Measurements from ENCODE around the gene ELMOD1.
"Not testable (repeated sequence)": the region's sequence is repeated elsewhere in the genome, so short reads cannot be mapped to it uniquely, and the experiment has no call there.

ELMOD1 gene

GRCh38 chr11:107590460-107591377 lies at the start of gene ELMOD1:
TSS of gene ELMOD1 (plus strand) at chr11:107591147. CDS start at chr11:107618190, 27,043 bp downstream.
- in situ Hi-C loops (cut with MboI; ENCODE audit: low sequenced_read_pairs): no loop called here

- in situ Hi-C loops (cut with MboI; ENCODE audit: low sequenced_read_pairs): no loop called here
These were observed 45.8 kb upstream of the ELMOD1 start for GRCh38 chr11:107545101-107545514.

GRCh38 chr11:107547961-107548360 lies 43.0 kb upstream of the ELMOD1 start:
- in situ Hi-C loops (cut with MboI; ENCODE audit: low sequenced_read_pairs): no loop called here

DNA sequence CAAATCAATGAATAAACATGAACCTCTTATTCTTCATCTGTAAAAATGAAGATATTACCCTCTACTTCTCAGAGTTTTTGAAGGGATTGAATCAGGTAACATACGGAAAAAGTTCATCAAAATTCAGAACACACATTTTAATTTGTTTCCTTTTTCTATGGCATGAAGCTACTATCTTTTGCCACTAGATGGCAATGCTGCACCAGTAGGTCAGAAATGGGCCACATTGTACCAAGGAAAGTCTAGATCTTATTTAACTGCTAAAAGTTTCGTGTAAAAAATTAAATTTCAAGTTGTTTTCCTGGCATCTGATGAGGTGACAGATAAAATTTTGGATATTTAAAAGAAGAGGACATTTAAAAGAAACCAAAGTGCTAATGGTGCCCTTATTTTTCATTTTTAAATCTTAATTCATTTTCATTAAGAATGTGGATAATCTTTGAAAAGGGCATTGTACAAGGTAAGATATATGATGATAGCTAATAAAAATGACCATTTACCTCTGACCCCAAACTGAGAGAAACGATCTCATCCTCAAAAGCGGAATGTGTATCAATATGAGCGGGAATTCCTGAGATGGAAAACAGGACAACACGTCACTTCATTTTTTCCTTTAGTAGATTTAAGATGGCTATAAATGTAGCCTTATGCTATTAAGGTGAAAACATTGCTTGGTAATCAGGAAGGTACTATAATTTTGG lies 41.5 kb upstream of the ELMOD1 start:
- in situ Hi-C loops (cut with MboI; ENCODE audit: low sequenced_read_pairs): no loop called here

- in situ Hi-C loops (cut with MboI; ENCODE audit: low sequenced_read_pairs): loop anchor here (10.0 kb wide), 1 partner anchor 135 kb away; no protein-coding TSS in a partner anchor
These were observed 41.0 kb upstream of the ELMOD1 start for GRCh38 chr11:107549954-107550285.

DNA sequence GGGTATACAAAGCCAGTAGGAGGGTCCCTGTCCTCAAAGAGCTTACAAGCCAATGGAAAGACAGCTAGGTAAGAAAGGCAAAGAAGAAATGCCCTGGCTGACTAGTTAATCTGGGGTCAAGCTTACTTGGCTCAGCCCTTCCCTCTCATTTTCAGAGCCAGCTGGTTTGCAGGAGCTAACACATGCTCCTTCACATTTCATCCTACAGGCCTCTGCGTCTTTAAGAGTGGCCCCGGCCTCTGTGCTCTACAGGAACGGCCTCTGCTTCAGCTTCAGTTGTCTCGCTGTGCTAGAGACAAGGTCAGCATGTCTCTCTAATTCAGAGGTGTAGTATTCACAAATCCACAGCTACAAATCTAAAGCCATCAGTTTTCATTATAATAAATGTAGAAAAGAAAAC lies 40.6 kb upstream of the ELMOD1 start:
- in situ Hi-C loops (cut with MboI; ENCODE audit: low sequenced_read_pairs): loop anchor here (10.0 kb wide), 1 partner anchor 134 kb away; no protein-coding TSS in a partner anchor

GRCh38 chr11:107561688-107562087 lies 29.3 kb upstream of the ELMOD1 start:
- in situ Hi-C loops (cut with MboI; ENCODE audit: low sequenced_read_pairs): no loop called here

- in situ Hi-C loops (cut with MboI; ENCODE audit: low sequenced_read_pairs): no loop called here
These were observed 28.2 kb upstream of the ELMOD1 start for GRCh38 chr11:107562647-107563208.

- in situ Hi-C loops (cut with MboI; ENCODE audit: low sequenced_read_pairs): no loop called here
These were observed 27.2 kb upstream of the ELMOD1 start for GRCh38 chr11:107563702-107564101.

DNA sequence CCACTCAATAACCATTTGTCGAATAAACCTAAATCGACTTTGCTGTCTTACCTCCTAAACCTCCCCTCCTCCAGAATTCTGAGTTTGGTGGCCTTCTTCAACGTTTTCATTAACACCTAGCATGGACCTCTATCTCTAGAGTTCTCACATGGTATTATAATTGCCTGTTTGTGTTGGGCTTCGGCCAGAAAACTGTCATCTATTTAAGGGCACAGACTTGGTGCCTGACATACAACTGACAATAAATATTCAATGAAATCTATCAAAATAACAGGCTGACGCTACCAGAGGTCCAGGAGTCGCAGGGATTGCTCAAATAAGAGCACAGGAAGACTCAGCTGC lies 26.1 kb upstream of the ELMOD1 start:
- in situ Hi-C loops (cut with MboI; ENCODE audit: low sequenced_read_pairs): no loop called here

GRCh38 chr11:107565219-107565937 lies 25.6 kb upstream of the ELMOD1 start, which contains the start of gene ALKBH8:
TSS of gene ALKBH8 (minus strand) at chr11:107565735. CDS start at chr11:107560893, 4,842 bp downstream.
- in situ Hi-C loops (cut with MboI; ENCODE audit: low sequenced_read_pairs): no loop called here

DNA sequence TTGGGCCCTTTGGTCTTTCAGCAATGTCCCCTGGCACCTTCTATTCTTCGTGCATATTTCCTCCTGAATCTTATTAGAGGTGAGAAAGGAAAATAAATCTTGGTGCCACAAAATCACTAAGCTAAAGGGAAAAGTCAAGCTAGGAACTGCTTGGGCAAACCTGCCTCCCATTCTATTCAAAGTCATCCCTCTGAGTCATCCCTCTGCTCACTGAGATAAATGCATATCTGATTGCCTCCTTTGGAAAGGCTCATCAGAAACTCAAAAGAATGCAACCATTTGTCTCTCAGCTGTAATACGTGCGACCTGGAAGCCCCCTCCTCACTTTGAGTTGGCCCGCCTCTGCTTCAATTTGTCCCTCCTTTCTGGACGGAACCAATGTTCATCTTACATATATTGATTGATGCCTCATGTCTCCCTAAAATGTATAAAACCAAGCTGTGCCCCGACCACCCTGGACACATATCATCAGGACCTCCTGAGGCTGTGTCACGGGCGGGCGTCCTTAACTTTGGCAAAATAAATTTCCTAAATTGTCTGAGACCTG lies 24.9 kb upstream of the ELMOD1 start:
- in situ Hi-C loops (cut with MboI; ENCODE audit: low sequenced_read_pairs): not testable (repeated sequence)

DNA sequence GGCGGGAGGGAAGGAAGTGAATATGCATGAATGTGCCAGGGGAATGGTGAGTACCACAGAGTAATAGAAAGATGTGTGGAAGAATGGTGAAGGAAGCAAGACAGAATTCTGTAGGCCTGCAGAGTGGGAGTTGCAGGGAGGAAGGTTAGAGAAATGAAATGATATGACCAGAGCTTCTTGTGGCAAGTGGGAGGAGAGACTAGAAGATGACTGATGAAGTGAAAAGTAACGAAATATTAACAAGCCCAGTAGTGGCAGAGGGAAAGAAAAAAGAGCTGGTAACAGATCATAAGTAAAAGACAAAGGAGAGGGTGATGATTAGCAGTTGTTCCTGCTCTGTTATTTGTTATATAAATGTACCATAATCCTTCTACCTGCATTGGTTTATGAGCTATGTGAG lies 24.4 kb upstream of the ELMOD1 start:
- in situ Hi-C loops (cut with MboI; ENCODE audit: low sequenced_read_pairs): no loop called here

GRCh38 chr11:107567739-107568335 lies 23.1 kb upstream of the ELMOD1 start:
- in situ Hi-C loops (cut with MboI; ENCODE audit: low sequenced_read_pairs): no loop called here

DNA sequence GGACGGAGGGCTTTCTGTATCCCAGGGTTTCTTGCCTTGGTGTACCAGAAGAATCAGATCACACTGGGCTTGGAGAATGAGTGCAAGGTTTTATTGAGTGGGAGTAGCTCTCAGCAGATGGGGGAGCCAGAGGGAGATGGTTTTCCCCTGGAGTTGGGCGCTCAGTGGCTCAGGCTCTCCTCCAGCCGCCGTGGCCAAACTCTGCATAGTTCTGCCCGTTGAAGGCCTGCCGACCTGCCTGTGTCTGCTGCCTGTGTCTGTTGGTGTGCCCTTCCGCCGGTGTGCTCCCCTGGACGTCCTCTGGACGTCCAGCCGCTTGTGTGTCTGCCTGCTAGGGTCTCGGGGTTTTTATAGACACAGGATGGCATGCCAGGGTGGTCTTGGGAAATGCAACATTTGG lies 20.9 kb upstream of the ELMOD1 start:
- in situ Hi-C loops (cut with MboI; ENCODE audit: low sequenced_read_pairs): no loop called here

- in situ Hi-C loops (cut with MboI; ENCODE audit: low sequenced_read_pairs): no loop called here
These were observed 17.5 kb upstream of the ELMOD1 start for GRCh38 chr11:107573438-107573837.

DNA sequence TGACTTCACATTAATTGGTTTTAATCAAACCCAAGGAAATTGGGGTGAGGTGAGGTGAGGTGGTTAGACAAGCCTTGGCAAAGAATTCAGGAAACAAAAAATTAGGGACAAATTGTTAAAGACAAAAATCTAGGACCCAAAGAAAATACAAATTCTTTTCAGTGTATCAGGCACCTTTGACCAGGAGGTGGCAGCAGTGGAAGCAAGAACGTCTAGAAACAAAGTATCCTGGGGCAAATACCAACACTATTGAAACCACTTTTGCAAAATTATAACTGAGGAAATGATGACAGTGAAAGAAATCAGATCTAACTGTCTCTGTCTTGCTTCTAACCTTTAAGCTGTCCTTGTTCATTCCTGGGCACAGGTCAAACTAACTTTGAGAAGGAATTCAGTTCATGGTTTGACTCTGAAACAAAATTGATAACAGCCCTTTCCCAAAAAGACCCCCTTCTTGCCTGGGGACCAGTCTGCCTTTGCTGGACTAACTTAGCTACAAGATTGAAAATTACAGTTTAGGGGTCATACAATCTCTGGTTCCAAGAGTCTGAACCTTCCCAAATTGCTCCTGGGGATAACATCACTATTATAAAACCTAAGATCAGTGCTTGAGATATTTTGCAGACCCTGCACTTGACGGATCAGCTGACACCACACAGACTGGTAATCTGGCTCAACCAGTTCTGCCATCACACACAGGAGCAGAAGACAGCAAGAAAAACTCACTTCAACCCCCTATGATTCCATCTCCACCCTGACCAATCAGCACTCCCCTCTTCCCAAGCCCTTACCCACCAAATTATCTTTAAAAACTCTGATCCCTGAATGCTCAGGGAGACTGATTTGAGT lies 14.2 kb upstream of the ELMOD1 start:
- in situ Hi-C loops (cut with MboI; ENCODE audit: low sequenced_read_pairs): not testable (repeated sequence)

- in situ Hi-C loops (cut with MboI; ENCODE audit: low sequenced_read_pairs): no loop called here
These were observed 13.6 kb upstream of the ELMOD1 start for GRCh38 chr11:107577346-107577711.

GRCh38 chr11:107579169-107579568 lies 11.8 kb upstream of the ELMOD1 start:
- in situ Hi-C loops (cut with MboI; ENCODE audit: low sequenced_read_pairs): not testable (repeated sequence)

All from HL-60/S4 treated with phorbol 12-myristate 13-acetate at 8.2 ng/mL for 4 days and 3 days (cell line).